LNCAP (cell line): ENCODE results near the gene TCL1A.

ENCODE experiments used
- TF ChIP-seq, protein P1 (sequence below): fragments of 450-650 bp; IDR thresholded peaks from 2 replicates; pipeline ENCODE4 v1.5.1; 2017; ENCODE audit warnings: mild to moderate bottlenecking

The TCL1A gene

DNA sequence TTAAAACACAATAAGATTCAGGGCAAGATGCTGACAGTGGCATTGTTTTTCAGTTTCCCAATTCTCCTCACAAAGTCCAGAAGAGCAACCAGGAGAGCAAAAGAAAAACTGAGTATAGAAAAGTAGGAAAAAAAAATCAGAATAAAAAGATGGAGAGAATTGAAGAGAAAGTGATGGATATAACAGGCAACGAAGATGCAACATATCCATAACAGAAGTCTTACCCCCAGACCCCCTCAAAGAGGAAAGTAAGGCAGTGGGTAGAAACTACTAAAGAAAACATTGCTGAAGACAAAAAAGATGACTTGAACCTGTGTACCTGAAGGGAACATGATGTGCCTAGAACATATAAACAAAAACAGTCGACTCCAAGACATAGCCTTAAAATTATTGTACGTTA lies 10.6 kb downstream of the TCL1A start:
- TF ChIP-seq, protein P1, sequence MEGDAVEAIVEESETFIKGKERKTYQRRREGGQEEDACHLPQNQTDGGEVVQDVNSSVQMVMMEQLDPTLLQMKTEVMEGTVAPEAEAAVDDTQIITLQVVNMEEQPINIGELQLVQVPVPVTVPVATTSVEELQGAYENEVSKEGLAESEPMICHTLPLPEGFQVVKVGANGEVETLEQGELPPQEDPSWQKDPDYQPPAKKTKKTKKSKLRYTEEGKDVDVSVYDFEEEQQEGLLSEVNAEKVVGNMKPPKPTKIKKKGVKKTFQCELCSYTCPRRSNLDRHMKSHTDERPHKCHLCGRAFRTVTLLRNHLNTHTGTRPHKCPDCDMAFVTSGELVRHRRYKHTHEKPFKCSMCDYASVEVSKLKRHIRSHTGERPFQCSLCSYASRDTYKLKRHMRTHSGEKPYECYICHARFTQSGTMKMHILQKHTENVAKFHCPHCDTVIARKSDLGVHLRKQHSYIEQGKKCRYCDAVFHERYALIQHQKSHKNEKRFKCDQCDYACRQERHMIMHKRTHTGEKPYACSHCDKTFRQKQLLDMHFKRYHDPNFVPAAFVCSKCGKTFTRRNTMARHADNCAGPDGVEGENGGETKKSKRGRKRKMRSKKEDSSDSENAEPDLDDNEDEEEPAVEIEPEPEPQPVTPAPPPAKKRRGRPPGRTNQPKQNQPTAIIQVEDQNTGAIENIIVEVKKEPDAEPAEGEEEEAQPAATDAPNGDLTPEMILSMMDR: no peak

DNA sequence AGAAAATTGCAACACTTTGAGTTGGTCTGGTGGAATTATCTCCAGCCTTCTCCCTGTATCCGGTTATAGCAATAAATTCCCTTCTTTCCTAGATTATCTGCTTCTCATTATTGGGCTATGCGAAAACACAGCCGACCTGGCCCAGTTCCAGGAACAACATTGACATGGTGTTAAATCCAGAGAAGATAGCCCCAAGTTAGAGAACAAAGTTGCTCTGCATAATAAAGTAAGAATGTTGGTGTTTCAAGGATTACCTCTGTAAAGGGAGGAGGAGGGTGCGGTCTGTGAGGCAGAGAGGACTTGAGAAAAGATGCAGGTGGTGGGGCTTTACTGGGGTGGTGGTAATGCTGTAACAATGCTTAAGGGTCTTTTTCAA lies 12.1 kb downstream of the TCL1A start:
- TF ChIP-seq, protein P1: no peak

DNA sequence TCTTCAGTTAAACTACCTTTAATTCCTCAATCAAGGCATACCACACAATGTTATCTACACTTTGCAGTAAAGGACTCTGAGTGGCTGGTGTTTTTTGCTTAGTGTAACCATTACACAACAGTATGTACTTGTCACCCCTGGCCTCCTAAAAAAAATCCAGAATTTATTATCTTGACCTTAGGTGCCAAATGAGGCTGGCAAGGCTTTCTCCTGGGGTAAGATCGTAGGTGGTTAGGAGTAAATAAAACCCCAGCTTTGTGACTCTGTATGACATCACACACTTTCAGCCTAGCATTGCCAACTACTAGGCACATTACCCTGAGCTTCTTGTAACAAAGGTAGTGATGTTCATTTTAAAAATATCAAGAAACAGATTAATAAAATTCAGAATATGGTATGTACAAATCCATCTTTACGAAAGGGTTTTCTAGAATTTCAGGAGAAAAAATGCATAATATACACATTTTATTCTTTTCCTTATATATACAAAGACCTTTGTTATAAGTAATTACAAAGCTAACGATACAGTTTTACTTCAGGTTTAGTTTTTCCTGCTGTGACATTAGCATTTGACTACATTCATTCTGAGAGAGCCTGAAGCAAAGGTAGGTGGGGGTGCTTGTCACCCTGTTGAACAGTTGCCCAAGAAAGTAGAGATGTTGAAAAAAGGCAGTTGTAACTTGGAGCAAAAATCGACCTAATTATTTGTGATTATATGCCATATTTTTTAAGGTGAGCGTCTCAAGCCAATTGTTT lies 13.5 kb downstream of the TCL1A start:
- TF ChIP-seq, protein P1: no peak

DNA sequence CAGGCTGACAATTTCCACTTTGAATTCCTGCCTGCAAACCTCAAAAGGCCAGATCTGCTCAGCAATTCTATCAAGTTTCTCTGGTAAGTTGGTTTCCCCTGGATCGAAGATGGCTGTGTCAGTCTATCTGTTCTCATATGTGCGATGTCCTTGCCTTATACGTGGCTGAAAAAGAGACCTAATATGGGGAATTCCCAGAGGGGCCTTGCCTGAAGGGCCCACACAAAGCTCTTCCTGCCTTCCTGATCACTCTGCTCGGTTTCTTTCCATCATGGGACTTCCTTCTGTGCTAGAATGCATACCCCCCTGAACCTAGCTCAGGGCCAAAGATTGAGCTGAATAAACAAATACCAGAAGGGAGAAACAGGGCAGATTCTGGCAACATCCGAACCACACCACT lies 14.5 kb downstream of the TCL1A start:
- TF ChIP-seq, protein P1: no peak

DNA sequence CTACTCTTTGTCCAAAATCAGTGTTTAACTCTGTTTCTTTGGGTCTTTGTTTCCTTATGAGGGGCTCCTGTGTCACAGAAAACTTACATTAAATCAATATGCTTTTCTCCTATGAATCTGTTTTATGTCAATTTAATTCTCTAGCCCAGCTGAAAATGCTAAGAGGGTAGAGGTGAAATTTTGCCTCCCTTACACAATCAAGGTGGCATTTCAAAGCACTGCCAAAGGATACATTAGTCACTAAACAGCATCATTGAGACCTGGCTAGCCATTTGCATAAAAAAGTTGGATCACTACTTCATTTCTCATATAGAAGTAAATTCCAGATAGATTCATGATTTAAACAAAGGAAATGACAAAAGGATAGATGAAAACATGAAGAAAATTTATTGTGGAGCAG lies 15.6 kb downstream of the TCL1A start:
- TF ChIP-seq, protein P1: no peak

DNA sequence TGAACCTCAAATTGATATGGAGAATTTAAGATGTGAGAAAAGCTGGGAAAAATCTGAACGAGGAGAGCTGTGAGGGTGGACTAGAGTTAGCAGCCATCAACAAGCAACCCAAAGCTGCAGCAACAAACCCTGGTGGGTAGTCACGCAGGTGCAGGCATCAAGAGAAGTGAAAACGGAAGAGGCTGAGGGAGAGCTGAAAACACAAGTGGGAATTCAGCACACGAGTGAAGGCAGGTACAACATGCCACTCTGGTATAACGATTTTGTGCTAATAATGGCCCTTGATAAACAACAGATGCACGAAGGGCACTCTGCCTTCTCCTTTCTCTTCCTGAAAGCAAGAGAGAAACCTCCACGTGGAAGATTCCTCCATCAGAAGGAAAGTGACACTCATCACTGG lies 16.2 kb downstream of the TCL1A start:
- TF ChIP-seq, protein P1: no peak

DNA sequence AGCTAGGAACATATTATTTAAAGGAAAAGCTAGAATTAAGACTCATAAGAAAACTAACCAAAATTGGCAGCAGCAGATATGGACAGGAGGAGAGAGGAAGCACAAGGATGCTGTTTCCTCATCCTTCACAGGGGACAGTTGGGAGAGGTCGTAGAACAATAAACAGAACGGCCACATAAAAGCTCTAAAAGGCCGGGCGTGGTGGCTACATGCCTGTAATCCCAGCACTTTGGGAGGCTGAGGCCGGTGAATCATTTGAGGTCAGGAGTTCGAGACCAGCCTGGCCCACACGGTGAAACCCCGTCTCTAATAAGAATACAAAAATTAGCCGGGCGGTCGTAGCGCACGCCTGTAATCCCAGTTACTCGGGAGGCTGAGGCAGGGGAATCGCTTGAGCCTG lies 17.2 kb downstream of the TCL1A start:
- TF ChIP-seq, protein P1: no peak

DNA sequence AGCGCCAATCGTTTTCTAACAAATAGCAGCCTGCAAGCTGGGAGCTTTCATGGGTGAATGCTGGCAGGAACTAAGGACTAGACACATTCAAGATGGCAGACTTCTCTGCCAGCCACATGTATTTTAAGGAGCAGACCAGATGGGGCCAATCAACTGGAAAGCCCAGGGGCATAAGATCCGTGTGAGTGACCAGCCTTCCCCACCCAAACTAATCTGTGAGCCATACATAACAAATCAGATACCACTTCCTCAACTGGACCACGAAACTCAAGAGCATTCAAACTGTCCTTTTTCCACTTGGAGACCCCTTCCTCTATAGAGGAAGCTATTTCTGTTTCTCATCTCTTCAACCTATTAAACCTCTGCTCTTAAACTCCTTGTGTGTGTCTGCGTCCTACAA lies 18.0 kb downstream of the TCL1A start:
- TF ChIP-seq, protein P1: no peak
